ENCODE data around the gene GRIK3.
"Not testable (repeated sequence)": the region's sequence is repeated elsewhere in the genome, so short reads cannot be mapped to it uniquely, and the experiment has no call there.

The GRIK3 gene

GRCh38 chr1:36934061-36934460 is 100.3 kb downstream of the GRIK3 start:
- no peak for DNase-seq

GRCh38 chr1:36927826-36928225 is 106.5 kb downstream of the GRIK3 start:
- DNase-seq, result no peak

DNA sequence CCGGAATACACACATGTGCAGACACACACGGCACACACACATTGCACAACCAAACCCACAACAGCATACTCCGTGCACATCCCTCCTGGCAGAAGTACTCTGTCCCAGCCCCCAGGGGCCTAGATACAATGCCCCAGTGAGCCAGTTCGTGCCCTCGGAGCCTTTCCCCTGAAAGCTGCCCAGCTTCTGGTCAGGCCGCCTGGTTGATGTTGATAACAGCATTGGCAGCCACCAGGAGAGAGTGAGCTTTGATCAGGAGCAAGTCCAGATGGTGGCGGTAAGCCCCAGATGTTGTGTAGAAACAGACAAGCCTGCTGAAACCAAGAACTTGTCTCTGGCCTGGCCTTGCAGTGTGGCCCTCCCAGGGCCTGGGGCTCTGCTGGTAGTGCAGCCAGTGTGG is 109.1 kb downstream of the GRIK3 start:
- no peak for DNase-seq

DNA sequence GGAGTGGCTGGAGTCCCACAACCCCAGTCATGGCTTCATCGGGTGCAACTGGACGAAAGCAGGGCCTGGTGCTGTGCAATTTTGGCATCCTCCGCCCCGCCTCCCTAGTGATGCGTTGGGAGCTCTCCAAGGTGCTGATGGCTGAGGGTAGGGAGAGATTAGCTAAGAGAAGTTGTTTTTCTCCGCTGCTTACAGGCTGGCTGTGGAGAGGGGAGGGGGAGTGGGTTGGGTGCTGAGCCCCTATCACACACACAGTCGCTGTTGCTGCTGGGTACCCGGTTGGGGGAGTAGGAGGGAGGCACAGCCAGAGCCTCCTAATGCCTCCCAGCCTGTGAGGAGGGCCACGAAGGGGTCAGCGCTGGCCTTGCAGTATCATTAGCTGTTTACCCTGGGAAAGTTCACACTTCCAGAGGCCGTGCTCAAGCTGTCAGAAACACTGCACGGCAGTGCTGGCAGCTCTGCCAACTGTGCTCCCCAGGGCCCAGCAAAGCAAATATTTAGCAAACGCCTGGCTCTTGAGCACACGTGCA is 110.0 kb downstream of the GRIK3 start:
- no peak for DNase-seq

GRCh38 chr1:36922593-36923426 is 111.5 kb downstream of the GRIK3 start:
- DNase-seq, result no peak

GRCh38 chr1:36922071-36922470 is 112.2 kb downstream of the GRIK3 start:
- no peak for DNase-seq

- no peak for DNase-seq
These were observed 113.4 kb downstream of the GRIK3 start for GRCh38 chr1:36920801-36921405.

DNA sequence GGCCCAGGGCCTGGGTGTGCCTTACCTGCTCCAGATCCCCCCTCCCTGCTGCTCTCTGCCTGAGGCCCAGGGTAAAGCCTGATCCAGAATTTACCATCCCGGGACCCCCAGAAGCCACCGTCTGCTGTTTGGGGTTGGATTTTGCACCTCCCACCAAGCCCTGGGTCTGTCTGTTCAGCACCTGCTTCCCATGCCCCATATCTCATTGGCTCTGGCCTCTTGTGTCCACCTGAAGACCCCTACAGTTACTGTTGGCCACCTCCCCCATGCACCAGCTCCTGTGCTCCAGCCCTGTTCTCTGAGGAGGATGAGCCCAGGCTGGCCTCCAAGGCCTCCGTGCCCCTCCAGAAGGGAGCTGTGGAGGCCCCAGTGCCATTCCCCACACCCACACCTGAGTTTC is 113.9 kb downstream of the GRIK3 start:
- no peak for DNase-seq

GRCh38 chr1:36919491-36920145 is 114.7 kb downstream of the GRIK3 start:
- no peak for DNase-seq

DNA sequence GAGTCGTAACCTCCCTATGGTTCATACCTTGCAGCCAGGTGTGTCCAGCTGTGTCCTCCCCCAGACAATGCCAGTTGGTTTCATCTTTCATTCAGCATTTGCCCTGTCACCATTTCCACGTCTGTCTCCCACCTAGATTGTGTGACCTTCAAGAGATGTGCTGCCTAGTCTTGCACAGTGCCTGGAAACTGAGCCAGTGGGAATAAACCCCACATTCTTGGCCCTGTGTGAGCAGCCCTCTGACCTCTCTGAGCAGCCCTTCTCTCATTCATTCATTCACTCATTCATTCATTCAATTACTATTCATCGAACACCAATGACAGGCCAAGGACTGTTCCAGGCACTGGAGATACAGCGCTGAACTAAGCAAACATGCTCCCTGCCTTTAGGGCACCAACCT is 115.7 kb downstream of the GRIK3 start:
- DNase-seq, result no peak

DNA sequence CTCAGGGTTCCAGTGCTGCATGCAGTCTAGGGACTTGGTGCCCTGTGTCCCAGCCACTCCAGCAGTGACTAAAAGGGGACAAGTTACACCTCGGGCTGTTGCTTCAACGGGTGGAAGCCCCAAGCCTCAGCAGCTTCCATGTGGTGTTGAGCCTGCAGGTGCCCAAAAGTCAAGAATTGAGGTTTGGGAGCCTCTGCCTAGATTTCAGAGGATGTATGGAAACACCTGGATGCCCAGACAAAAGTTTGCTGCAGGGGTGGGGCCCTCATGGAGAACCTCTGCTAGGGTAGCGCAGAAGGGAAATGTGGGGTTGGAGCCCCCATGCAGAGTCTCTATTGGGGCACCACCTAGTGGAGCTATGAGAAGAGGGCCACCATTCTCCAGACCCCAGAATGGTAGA is 117.8 kb downstream of the GRIK3 start:
- not testable (repeated sequence) for DNase-seq

DNA sequence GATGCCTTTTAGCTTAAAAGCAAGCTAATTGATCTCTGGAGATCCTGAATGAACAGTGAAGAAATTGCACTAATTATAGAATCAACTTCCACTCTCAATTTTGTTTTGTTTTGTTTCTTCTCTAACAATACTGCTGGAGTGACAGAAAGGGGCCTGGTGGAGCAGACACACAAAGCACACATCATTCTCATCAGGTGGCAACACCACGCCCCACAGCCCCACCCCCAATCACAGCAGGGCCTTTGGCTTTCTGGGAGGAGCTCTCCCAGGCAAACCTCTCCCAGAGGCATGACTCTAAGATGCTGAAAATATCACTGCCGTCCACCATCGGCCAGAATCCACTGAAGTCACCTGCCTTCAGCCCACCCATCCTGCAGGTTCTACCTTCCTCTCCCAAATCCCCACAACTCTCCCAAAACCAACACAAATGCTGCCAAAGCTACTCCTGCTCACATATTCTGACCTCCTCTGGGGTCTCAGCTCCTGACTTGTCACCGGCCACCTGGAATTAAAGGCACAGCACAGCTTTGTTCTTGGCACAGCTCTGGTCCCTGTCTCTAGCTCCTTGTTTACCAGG is 120.7 kb downstream of the GRIK3 start:
- peak; percentile 61 for DNase-seq

- no peak for DNase-seq
These were observed 121.3 kb downstream of the GRIK3 start for GRCh38 chr1:36913016-36913415.

DNA sequence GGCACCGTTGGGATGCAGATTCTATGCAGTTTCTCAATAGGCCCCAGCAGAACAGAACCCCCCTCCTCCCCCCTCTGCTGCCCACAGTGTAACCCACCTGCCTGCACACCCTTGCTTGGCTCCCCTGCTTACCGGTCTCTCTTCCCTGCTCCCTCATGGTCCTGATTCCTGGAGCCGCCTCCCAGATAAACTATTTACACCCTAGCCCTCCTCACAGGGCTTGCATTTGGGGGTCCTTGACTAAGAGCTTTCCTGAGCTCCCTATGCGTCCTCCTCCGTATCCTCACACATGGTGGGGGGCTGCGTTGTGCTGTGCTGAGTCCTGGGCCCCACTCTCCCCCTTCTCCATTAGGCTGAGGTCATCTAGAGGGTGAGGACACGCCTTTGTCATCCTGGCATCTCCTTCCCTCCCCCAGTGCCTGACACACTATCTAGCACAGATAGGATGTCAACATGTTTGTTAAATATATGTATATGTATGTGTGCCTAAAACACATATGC is 121.9 kb downstream of the GRIK3 start:
- no peak for DNase-seq

- DNase-seq, result no peak
These were observed 122.6 kb downstream of the GRIK3 start for GRCh38 chr1:36911561-36912364.

DNA sequence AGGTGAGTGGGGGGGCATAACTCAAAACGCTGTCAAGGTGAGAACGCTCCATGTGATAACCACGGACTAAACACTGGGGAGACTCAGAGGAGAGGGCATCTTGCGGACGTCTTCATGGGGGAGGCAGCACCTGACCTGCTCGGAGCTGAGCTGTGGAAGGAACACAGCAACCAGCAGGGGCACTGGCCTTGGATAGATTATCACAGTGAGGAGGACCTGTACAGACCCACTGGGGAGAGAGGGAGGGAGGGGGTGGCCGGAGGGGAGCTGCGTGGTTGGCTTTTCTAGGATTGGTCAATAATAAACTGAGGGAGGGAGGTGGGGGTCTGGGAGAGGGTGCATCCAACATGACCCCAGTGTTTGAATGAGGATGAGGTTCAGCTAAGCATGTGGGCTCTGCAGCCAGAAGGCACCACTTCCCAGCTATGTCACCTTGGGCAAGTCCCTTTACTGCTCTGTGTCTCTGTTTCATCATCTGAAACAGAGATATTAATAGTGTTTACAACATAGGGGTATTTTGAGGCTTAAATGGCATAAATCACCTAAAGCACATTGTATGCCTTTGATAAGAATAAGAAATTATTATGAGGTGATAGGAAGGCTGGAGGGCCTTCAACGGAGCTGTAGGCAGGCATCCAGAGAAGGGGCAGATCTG is 123.3 kb downstream of the GRIK3 start:
- DNase-seq, result no peak

DNA sequence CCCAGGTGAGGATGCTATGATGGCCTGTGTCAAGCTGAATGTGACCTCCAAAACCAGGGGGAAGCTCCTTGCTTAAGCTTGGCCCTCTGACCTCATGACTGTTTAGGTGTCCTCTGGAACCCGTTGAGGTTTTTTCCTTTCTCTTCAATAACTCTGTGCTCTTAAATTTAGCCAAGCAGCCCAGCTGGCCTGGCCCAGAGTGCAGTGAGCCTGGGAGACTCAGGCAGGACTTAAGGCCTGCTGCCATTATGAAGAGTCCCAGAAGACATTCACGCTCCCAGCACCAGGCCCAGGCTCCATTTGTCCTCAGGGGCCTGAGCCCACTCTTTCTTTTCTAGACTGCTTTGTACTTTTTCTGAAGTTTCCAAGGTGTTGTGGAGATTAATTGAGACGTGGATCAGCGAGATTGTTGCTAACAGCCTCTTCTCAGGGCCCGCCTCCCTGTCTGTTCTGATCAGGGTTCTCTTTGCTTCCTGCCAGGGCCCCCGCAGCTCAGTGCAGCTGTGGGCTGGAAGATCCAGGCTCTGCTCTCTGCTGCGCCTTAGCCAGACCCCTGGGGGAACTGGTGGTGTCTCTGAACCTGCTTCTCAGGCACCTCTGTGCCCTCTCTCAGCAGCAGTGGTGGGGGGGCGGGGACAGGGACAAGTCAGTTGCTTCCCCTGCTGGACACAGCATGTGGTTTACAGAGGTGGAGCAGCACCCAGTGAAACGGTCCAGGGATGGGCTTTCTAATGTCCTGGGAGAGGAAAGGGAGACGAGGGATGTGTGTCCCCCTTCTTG is 124.2 kb downstream of the GRIK3 start:
- no peak for DNase-seq

GRCh38 chr1:36909359-36909758 is 125.0 kb downstream of the GRIK3 start:
- DNase-seq, result not testable (repeated sequence)

- DNase-seq, result no peak
These were observed 126.2 kb downstream of the GRIK3 start for GRCh38 chr1:36908096-36908495.

DNA sequence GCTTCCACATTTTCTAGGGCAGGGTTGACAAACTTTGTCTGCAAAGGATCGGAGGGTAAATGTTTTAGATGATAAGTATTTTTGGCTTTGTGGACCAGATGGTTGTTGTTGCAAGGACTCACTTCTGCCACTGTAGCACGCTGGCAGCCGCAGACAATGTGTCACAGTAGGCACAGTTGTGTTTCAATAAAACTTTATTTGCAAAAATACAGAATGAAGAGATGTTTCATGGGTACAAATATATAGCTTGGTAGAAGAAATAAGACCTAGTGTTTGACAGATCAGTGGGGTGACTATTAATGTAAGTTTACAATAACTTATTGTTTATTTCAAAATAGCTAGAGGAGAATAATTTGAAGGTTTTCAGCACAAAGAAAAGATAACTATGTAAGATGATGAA is 127.8 kb downstream of the GRIK3 start:
- no peak for DNase-seq

DNA sequence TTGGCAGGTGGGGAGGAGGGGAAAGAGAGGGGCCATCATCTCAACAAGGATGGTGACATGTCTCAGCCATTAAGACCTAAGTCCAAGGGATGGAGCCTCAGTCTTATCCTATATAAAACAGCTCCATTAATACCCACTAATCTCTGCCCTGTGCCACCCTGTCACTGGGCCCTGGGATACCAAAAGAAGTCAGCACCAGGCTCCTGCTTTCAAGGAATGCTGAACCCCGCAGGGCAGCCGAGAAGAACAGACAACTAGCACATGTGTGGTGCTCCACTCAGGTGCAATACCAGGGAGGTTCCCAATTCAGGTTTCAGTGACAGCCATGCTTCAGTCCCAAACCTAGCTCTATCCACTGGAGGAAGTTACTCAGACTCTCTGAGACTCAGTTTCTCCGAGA is 128.4 kb downstream of the GRIK3 start:
- DNase-seq, result no peak

Data from NCI-H1417 treated with DMSO at 0.1 percent for 48 hours (cell line).